ENCODE measurements around the gene GNG7.

- no peak for TF ChIP-seq POLR2A (IDR thresholded peaks at IDR 0.05)
- TF ChIP-seq, protein P1, sequence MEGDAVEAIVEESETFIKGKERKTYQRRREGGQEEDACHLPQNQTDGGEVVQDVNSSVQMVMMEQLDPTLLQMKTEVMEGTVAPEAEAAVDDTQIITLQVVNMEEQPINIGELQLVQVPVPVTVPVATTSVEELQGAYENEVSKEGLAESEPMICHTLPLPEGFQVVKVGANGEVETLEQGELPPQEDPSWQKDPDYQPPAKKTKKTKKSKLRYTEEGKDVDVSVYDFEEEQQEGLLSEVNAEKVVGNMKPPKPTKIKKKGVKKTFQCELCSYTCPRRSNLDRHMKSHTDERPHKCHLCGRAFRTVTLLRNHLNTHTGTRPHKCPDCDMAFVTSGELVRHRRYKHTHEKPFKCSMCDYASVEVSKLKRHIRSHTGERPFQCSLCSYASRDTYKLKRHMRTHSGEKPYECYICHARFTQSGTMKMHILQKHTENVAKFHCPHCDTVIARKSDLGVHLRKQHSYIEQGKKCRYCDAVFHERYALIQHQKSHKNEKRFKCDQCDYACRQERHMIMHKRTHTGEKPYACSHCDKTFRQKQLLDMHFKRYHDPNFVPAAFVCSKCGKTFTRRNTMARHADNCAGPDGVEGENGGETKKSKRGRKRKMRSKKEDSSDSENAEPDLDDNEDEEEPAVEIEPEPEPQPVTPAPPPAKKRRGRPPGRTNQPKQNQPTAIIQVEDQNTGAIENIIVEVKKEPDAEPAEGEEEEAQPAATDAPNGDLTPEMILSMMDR (IDR thresholded peaks at IDR 0.05): peak; percentile 73 to 93 (median 84)
These were observed 54.0 kb downstream of the GNG7 start for GRCh38 chr19:2648528-2648937.

All from testis (tissue), 2 donors.